GM18907 (cell line): ENCODE results near the gene SP100.
"Not testable (repeated sequence)": the region's sequence is repeated elsewhere in the genome, so short reads cannot be mapped to it uniquely, and the experiment has no call there.

ENCODE experiments used
- ATAC-seq: cut with Tn5 transposase; IDR thresholded peaks from one replicate; pipeline ENCODE4 v1.9.1; 2021; ENCODE audit warnings: mild to moderate bottlenecking, moderate library complexity; ENCODE audit not compliant: unreplicated experiment

SP100 gene

GRCh38 chr2:230416061-230416721 lies at the start of gene SP100:
SP100 (plus strand) TSS chr2:230416201; CDS start chr2:230416297, 96 bp downstream.
- peak; percentile 83 for ATAC-seq

GRCh38 chr2:230382108-230382507 lies 33.9 kb upstream of the SP100 start:
- no peak for ATAC-seq

- ATAC-seq, result no peak
Measured at GRCh38 chr2:230383453-230383852, 32.5 kb upstream of the SP100 start.

GRCh38 chr2:230384986-230385385 lies 31.0 kb upstream of the SP100 start:
- ATAC-seq, result no peak

- no peak for ATAC-seq
Measured at GRCh38 chr2:230394301-230394700, 21.7 kb upstream of the SP100 start.

GRCh38 chr2:230398698-230399097 lies 17.3 kb upstream of the SP100 start:
- ATAC-seq, result not testable (repeated sequence)

GRCh38 chr2:230400041-230400440 lies 16.0 kb upstream of the SP100 start:
- ATAC-seq, result no peak

GRCh38 chr2:230400454-230400853 lies 15.5 kb upstream of the SP100 start:
- no peak for ATAC-seq

GRCh38 chr2:230401026-230401425 lies 15.0 kb upstream of the SP100 start:
- not testable (repeated sequence) for ATAC-seq

GRCh38 chr2:230403746-230404145 lies 12.3 kb upstream of the SP100 start:
- ATAC-seq, result no peak

GRCh38 chr2:230405824-230406223 lies 10.2 kb upstream of the SP100 start:
- no peak for ATAC-seq

GRCh38 chr2:230408244-230408842 lies 7.7 kb upstream of the SP100 start:
- ATAC-seq, result no peak

- ATAC-seq, result not testable (repeated sequence)
Measured at GRCh38 chr2:230409316-230409715, 6.7 kb upstream of the SP100 start.

GRCh38 chr2:230410263-230410662 lies 5.7 kb upstream of the SP100 start:
- ATAC-seq, result no peak

- ATAC-seq, result no peak
Measured at GRCh38 chr2:230410861-230411569, 5.0 kb upstream of the SP100 start.

GRCh38 chr2:230411570-230412370 lies 4.2 kb upstream of the SP100 start:
- peak; percentile 53 for ATAC-seq

- ATAC-seq, result no peak
Measured at GRCh38 chr2:230412371-230412711, 3.7 kb upstream of the SP100 start.

- no peak for ATAC-seq
Measured at GRCh38 chr2:230412846-230413245, 3.2 kb upstream of the SP100 start.

- no peak for ATAC-seq
Measured at GRCh38 chr2:230413479-230413878, 2.5 kb upstream of the SP100 start.

GRCh38 chr2:230414302-230414701 lies 1.7 kb upstream of the SP100 start:
- no peak for ATAC-seq

- no peak for ATAC-seq
Measured at GRCh38 chr2:230417436-230417835, 1.4 kb downstream of the SP100 start.
